IMR-90 (cell line): Measurements from ENCODE around the gene ASTL. TPM values are rescaled to one million over a fixed set of nuclear protein-coding genes. Genes with fewer than 3 reads are reported as not detected.

Source experiments
- ATAC-seq: fragments of 200-7000 bp; cut with Tn5 transposase; 2 replicates; pipeline ENCODE4 v1.9.1; 2020; ENCODE audit warnings: low read depth, mild to moderate bottlenecking, moderate library complexity
- BruUV-seq: library from RNA; stranded (reverse); fragments of 400-500 nt; replicated peaks from 2 replicates; lab custom pipeline; 2021; lab: Mats Ljungman, UMichigan
- CTCF ChIA-PET: fragments of 300-600 bp; formaldehyde crosslinking; extraction: SDS; loops from one replicate; lab custom pipeline; 2021; ENCODE audit warnings: antibody characterized with exemption; lab: Yijun Ruan, JAX
- POLR2A ChIA-PET: fragments of 300-600 bp; sonication (Branson Sonifier 250); formaldehyde crosslinking; loops from one replicate; lab custom pipeline; 2022; ENCODE audit warnings: antibody characterized with exemption; ENCODE audit not compliant: unreplicated experiment; lab: Charles Lee
- DNase-seq: peaks from one replicate; pipeline ENCODE4 v3.0.0; 2013
- H2AFZ ChIP-seq: replicated peaks from 2 replicates; pipeline ENCODE3; 2013; ENCODE audit warnings: low read length, mild to moderate bottlenecking; ENCODE audit not compliant: poor library complexity
- H2AK5ac ChIP-seq: 2 replicates; pipeline ENCODE4 v1.6.1; 2013; ENCODE audit warnings: low read depth, low read length, inconsistent platforms
- H2AK9ac ChIP-seq: replicated peaks from 2 replicates; pipeline ENCODE3; 2013; ENCODE audit warnings: mild to moderate bottlenecking, low read depth, low read length, moderate library complexity; ENCODE audit not compliant: poor library complexity
- H2BK120ac ChIP-seq: 2 replicates; pipeline ENCODE4 v1.6.1; 2013; ENCODE audit warnings: low read depth, low read length, inconsistent platforms
- H2BK15ac ChIP-seq: 3 replicates; pipeline ENCODE4 v1.6.1; 2013; ENCODE audit warnings: low read depth, low read length, inconsistent platforms
- H2BK20ac ChIP-seq: 2 replicates; pipeline ENCODE4 v1.6.1; 2013; ENCODE audit warnings: low read depth, mild to moderate bottlenecking, inconsistent platforms, low read length, moderate library complexity
- H2BK5ac ChIP-seq: 2 replicates; pipeline ENCODE4 v1.6.1; 2013; ENCODE audit warnings: mild to moderate bottlenecking, low read depth, low read length, inconsistent platforms; ENCODE audit not compliant: poor library complexity, severe bottlenecking
- H3K14ac ChIP-seq: replicated peaks from 2 replicates; pipeline ENCODE4 v1.6.1; 2013; ENCODE audit warnings: low read depth, low read length, inconsistent platforms
- H3K18ac ChIP-seq: 2 replicates; pipeline ENCODE4 v1.6.1; 2013; ENCODE audit warnings: low read depth, low read length, control low read depth
- H3K23ac ChIP-seq: 2 replicates; pipeline ENCODE4 v1.6.1; 2013; ENCODE audit warnings: low read depth, low read length, inconsistent platforms
- H3K27ac ChIP-seq: 2 replicates; pipeline ENCODE4 v1.5.1; 2013; ENCODE audit warnings: mild to moderate bottlenecking, control low read depth, low read length; ENCODE audit not compliant: insufficient read depth
- H3K27me3 ChIP-seq: 2 replicates; pipeline ENCODE4 v1.6.1; 2013; ENCODE audit warnings: low read length; ENCODE audit not compliant: control insufficient read depth, insufficient read depth
- H3K36me3 ChIP-seq: 2 replicates; pipeline ENCODE4 v1.6.1; 2013; ENCODE audit warnings: low read length, mixed read lengths; ENCODE audit not compliant: control insufficient read depth, insufficient read depth
- H3K4ac ChIP-seq: 2 replicates; pipeline ENCODE4 v1.6.1; 2013; ENCODE audit warnings: low read depth, low read length, inconsistent platforms
- H3K4me1 ChIP-seq: 2 replicates; pipeline ENCODE4 v1.6.1; 2013; ENCODE audit warnings: low read length, mixed read lengths; ENCODE audit not compliant: control insufficient read depth, insufficient read depth
- H3K4me2 ChIP-seq: 2 replicates; pipeline ENCODE4 v1.6.1; 2013; ENCODE audit warnings: low read depth, mild to moderate bottlenecking, control low read depth, low read length, moderate library complexity
- H3K4me3 ChIP-seq: 2 replicates; pipeline ENCODE4 v1.5.1; 2013; ENCODE audit warnings: low read depth, mild to moderate bottlenecking, control low read depth, low read length, moderate library complexity; ENCODE audit not compliant: insufficient read depth
- H3K56ac ChIP-seq: 2 replicates; pipeline ENCODE4 v1.6.1; 2013; ENCODE audit warnings: low read length, inconsistent platforms; ENCODE audit not compliant: insufficient read depth; ENCODE audit errors: extremely low read depth
- H3K79me1 ChIP-seq, 2 experiments: 2 replicates each; pipeline ENCODE4 v1.6.1; 2013; ENCODE audit warnings: low read length in 2 of 2, inconsistent platforms in 1 of 2, low read depth in 1 of 2
- H3K9ac ChIP-seq: 2 replicates; pipeline ENCODE4 v1.6.1; 2013; ENCODE audit warnings: low read depth, low read length, control low read depth
- H3K9me1 ChIP-seq: 2 replicates; pipeline ENCODE4 v1.6.1; 2013; ENCODE audit warnings: low read length, inconsistent platforms; ENCODE audit not compliant: insufficient read depth
- H3K9me3 ChIP-seq: 2 replicates; pipeline ENCODE4 v1.6.1; 2013; ENCODE audit warnings: low read length; ENCODE audit not compliant: control insufficient read depth, insufficient read depth
- H4K20me1 ChIP-seq: 2 replicates; pipeline ENCODE4 v1.6.1; 2013; ENCODE audit warnings: low read length, inconsistent platforms; ENCODE audit not compliant: insufficient read depth
- H4K5ac ChIP-seq: 2 replicates; pipeline ENCODE4 v1.6.1; 2013; ENCODE audit warnings: mild to moderate bottlenecking, low read depth, low read length, control low read depth
- H4K8ac ChIP-seq, 2 experiments: 2 replicates each; pipeline ENCODE4 v1.6.1; 2013; ENCODE audit warnings: low read depth in 2 of 2, low read length in 2 of 2, control low read depth in 1 of 2, inconsistent platforms in 1 of 2
- H4K91ac ChIP-seq: 2 replicates; pipeline ENCODE4 v1.6.1; 2013; ENCODE audit warnings: low read depth, low read length, inconsistent platforms; ENCODE audit not compliant: insufficient read depth
- BHLHE40 ChIP-seq: fragments of 150-350 bp; IDR thresholded peaks from 2 replicates; pipeline ENCODE4 v1.6.1; 2016; ENCODE audit warnings: mild to moderate bottlenecking, low read depth, low read length
- CEBPB ChIP-seq: IDR thresholded peaks from 2 replicates; pipeline ENCODE4 v1.6.1; 2012; ENCODE audit warnings: low read depth, low read length, improper control_type of control experiment
- CHD1 ChIP-seq: IDR thresholded peaks from 2 replicates; pipeline ENCODE4 v1.6.1; 2012; ENCODE audit warnings: low read depth, low read length, improper control_type of control experiment
- FOS ChIP-seq: fragments of 150-350 bp; IDR thresholded peaks from 2 replicates; pipeline ENCODE4 v1.6.1; 2016; ENCODE audit warnings: low read depth, low read length
- MAFK ChIP-seq: IDR thresholded peaks from 2 replicates; pipeline ENCODE4 v1.6.1; 2012; ENCODE audit warnings: low read depth, low read length, improper control_type of control experiment
- MAZ ChIP-seq: IDR thresholded peaks from 2 replicates; pipeline ENCODE4 v1.6.1; 2012; ENCODE audit warnings: low read depth, mild to moderate bottlenecking, low read length, improper control_type of control experiment, moderate library complexity, borderline replicate concordance
- MXI1 ChIP-seq: IDR thresholded peaks from 2 replicates; pipeline ENCODE4 v1.6.1; 2012; ENCODE audit warnings: low read depth, mild to moderate bottlenecking, low read length, moderate library complexity, borderline replicate concordance
- NFE2L2 ChIP-seq: fragments of 150-350 bp; IDR thresholded peaks from 2 replicates; pipeline ENCODE4 v1.6.1; 2016; ENCODE audit warnings: low read depth, mild to moderate bottlenecking, low read length
- POLR2A ChIP-seq: IDR thresholded peaks from 2 replicates; pipeline ENCODE4 v1.6.1; 2012; ENCODE audit warnings: mild to moderate bottlenecking, low read depth, low read length
- RAD21 ChIP-seq: IDR thresholded peaks from 2 replicates; pipeline ENCODE4 v1.6.1; 2012; ENCODE audit warnings: low read length, improper control_type of control experiment
- RCOR1 ChIP-seq: IDR thresholded peaks from 2 replicates; pipeline ENCODE4 v1.6.1; 2012; ENCODE audit warnings: mild to moderate bottlenecking, low read length, improper control_type of control experiment; ENCODE audit not compliant: insufficient replicate concordance
- RFX5 ChIP-seq: IDR thresholded peaks from 2 replicates; pipeline ENCODE4 v1.8.0; 2012; ENCODE audit warnings: low read depth, mild to moderate bottlenecking, low read length, moderate library complexity
- SMC3 ChIP-seq: fragments of 150-350 bp; IDR thresholded peaks from 2 replicates; pipeline ENCODE4 v1.6.1; 2016; ENCODE audit warnings: low read depth, mild to moderate bottlenecking, antibody characterized with exemption, low read length, moderate library complexity
- USF2 ChIP-seq: fragments of 150-350 bp; IDR thresholded peaks from 2 replicates; pipeline ENCODE4 v1.6.1; 2017; ENCODE audit warnings: mild to moderate bottlenecking, antibody characterized with exemption, low read length, low read depth
- WGBS, 2 experiments: methylation state at CpG; one replicate each; pipeline versions ENCODE4 v1.1.5 to v1.1.7; 2013; ENCODE audit warnings: missing lambda C conversion rate in 2 of 2; ENCODE audit not compliant: insufficient read length in 1 of 2; ENCODE audit errors: extremely low coverage in 2 of 2; 5-methylcytosine and 5-hydroxymethylcytosine counted together
- dilution Hi-C: fragments of 300-500 bp; cut with HindIII; formaldehyde crosslinking; loops from one replicate; pipeline ENCODE4 v1.14.3; 2018; ENCODE audit warnings: low sequenced_read_pairs; ENCODE audit not compliant: unreplicated experiment
- in situ Hi-C: fragments of 300-500 bp; cut with MboI; formaldehyde crosslinking; loops from 3 replicates; pipeline ENCODE4 v1.14.3; 2019; ENCODE audit warnings: low sequenced_read_pairs, inconsistent platforms, mixed read lengths
- intact Hi-C: fragments of 100-400 bp; cut with micrococcal nuclease; formaldehyde crosslinking; loops from 2 replicates; pipeline ENCODE4 v1.10.0; 2022
- polyA plus RNA-seq, 3 experiments: library from polyadenylated mRNA; depleted of rRNA; stranded (reverse); fragments of >200 nt; gene quantifications; 2 replicates each; pipeline ENCODE4 v1.2.3, GENCODE V29; 2012; ENCODE audit warnings: low replicate concordance in 1 of 3
- total RNA-seq: library from RNA; depleted of rRNA; stranded (reverse); fragments of >200 nt; gene quantifications from 2 replicates; pipeline ENCODE4 v1.2.3, GENCODE V29; 2012
- TF ChIP-seq, protein P1 (sequence below): fragments of 150-350 bp; IDR thresholded peaks from 2 replicates; pipeline ENCODE4 v1.6.1; 2016; ENCODE audit warnings: low read depth, mild to moderate bottlenecking, low read length, moderate library complexity, borderline replicate concordance
- TF ChIP-seq, protein P2 (sequence below): conservative IDR thresholded peaks from 2 replicates; pipeline ENCODE4 v1.5.1; 2012; ENCODE audit warnings: mild to moderate bottlenecking, low read depth, low read length, improper control_type of control experiment

Gene ASTL
- total and polyA plus RNA-seq, 2 of the 4 experiments (the other 2 are of a cell fraction): not detected

DNA sequence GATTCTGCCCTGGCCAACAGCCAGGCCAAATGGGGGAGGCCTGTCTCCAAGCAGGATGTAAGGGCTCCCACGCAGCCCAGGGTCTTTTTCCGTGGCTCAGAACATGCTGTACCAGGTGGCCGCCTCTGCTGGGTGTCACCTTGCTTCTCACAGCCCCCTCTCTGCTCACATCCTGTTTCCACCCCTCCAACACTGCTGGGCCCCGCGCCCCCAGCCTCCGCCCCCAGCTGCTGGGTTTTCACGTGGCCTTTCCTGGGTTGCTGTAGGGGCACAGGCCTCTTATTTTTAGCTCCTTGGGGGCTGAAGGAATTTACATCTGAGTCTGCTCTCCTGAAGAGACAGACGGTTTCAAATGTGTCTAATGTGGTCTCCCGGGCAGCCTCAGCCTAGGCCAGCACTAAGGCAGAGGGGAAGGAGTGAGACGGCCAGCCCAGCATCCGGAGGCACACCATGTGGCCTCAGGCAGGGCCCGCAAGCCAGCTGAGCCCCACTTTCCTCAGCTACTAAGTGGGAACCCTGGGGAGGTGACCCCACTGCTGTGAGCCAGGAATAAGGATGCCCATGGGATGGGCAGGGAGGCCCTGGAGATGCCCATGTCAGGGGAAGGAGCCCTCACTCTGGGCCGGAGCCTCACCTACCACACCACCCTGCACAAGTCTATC, 25.6 kb upstream of the ASTL start:
- DNase-seq (no peak), ATAC-seq (no peak)
- Histone ChIP-seq H4K91ac (no peak overlapping the region), H3K9me1 (no peaks in the 10 kb centered on the region), H4K5ac (no peak overlapping the region), H2AK9ac (no peak overlapping the region), H3K4me1 (no peaks in the 10 kb centered on the region), H3K4ac (no peak overlapping the region), H2BK5ac (no peak overlapping the region), H3K9me3 (no peaks in the 10 kb centered on the region), H4K20me1 (no peaks in the 10 kb centered on the region), H3K56ac (no peak overlapping the region), H3K9ac (no peak overlapping the region), H3K18ac (no peak overlapping the region), H3K23ac (no peak overlapping the region), H2BK15ac (no peak overlapping the region), H3K27me3 (peaks cover 4% of the 10 kb centered on the region; the same call in 1 of the 2 replicates), H3K36me3 (no peaks in the 10 kb centered on the region), H3K79me1 (no peaks in the 10 kb centered on the region), H2AFZ (no peak overlapping the region), H3K14ac (no peak overlapping the region), H3K4me2 (no peak overlapping the region), H3K4me3 (no peak overlapping the region), H3K27ac (no peak overlapping the region), H4K8ac (no peak overlapping the region), H2BK120ac (no peak overlapping the region), H2AK5ac (no peak overlapping the region), H2BK20ac (no peak overlapping the region)
- WGBS, 2 experiments: 52% methylated on average over 3 of the region's 13 CpGs; no CpG with 5 or more reads in 1 of the 2 experiments
- ChIA-PET CTCF (interaction anchor here (1.6 kb wide), 1 partner anchor 10 kb away, joined by 4 read pairs; no protein-coding TSS in a partner anchor), POLR2A (no interaction called here)
- no TSS peak for BruUV-seq
- intact Hi-C loops (no loop called here), in situ Hi-C loops (no loop called here), dilution Hi-C loops (no loop called here)
- TF ChIP-seq NFE2L2: no peak
- TF ChIP-seq RFX5: no peak
- no peak for TF ChIP-seq POLR2A
- no peak for TF ChIP-seq MAFK
- no peak for TF ChIP-seq RAD21
- no peak for TF ChIP-seq USF2
- TF ChIP-seq, protein P1, sequence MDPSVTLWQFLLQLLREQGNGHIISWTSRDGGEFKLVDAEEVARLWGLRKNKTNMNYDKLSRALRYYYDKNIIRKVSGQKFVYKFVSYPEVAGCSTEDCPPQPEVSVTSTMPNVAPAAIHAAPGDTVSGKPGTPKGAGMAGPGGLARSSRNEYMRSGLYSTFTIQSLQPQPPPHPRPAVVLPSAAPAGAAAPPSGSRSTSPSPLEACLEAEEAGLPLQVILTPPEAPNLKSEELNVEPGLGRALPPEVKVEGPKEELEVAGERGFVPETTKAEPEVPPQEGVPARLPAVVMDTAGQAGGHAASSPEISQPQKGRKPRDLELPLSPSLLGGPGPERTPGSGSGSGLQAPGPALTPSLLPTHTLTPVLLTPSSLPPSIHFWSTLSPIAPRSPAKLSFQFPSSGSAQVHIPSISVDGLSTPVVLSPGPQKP: no peak
- TF ChIP-seq MAZ: no peak
- TF ChIP-seq CEBPB: no peak
- TF ChIP-seq MXI1: no peak
- TF ChIP-seq CHD1: no peak
- TF ChIP-seq, protein P2, sequence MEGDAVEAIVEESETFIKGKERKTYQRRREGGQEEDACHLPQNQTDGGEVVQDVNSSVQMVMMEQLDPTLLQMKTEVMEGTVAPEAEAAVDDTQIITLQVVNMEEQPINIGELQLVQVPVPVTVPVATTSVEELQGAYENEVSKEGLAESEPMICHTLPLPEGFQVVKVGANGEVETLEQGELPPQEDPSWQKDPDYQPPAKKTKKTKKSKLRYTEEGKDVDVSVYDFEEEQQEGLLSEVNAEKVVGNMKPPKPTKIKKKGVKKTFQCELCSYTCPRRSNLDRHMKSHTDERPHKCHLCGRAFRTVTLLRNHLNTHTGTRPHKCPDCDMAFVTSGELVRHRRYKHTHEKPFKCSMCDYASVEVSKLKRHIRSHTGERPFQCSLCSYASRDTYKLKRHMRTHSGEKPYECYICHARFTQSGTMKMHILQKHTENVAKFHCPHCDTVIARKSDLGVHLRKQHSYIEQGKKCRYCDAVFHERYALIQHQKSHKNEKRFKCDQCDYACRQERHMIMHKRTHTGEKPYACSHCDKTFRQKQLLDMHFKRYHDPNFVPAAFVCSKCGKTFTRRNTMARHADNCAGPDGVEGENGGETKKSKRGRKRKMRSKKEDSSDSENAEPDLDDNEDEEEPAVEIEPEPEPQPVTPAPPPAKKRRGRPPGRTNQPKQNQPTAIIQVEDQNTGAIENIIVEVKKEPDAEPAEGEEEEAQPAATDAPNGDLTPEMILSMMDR: no peak
- TF ChIP-seq SMC3: no peak
- TF ChIP-seq RCOR1: no peak
- TF ChIP-seq FOS: no peak
- TF ChIP-seq BHLHE40: no peak
